Embryonic facial prominence (tissue), 1 donor: Measurements from ENCODE around the gene EHD1.

Experiments
- DNase-seq: peaks from one replicate; pipeline ENCODE4 v3.0.0-alpha.2; 2016; ENCODE audit errors: extremely low spot score

EHD1 gene

GRCh38 chr11:64872790-64873488 lies 5.5 kb downstream of the EHD1 start:
- DNase-seq: no peak

GRCh38 chr11:64871492-64871891 lies 6.9 kb downstream of the EHD1 start:
- no peak for DNase-seq

- no peak for DNase-seq
These were observed 7.4 kb downstream of the EHD1 start for GRCh38 chr11:64870893-64871466.

- no peak for DNase-seq
These were observed 8.1 kb downstream of the EHD1 start for GRCh38 chr11:64870176-64870892.

GRCh38 chr11:64869571-64870175 lies 8.7 kb downstream of the EHD1 start:
- DNase-seq: no peak

GRCh38 chr11:64868904-64869570 lies 9.4 kb downstream of the EHD1 start:
- DNase-seq: no peak

- no peak for DNase-seq
These were observed 10.5 kb downstream of the EHD1 start for GRCh38 chr11:64867748-64868462.

GRCh38 chr11:64866173-64866491 lies 12.3 kb downstream of the EHD1 start:
- DNase-seq: no peak

GRCh38 chr11:64865286-64866172 lies 12.9 kb downstream of the EHD1 start:
- no peak for DNase-seq

- no peak for DNase-seq
These were observed 13.7 kb downstream of the EHD1 start for GRCh38 chr11:64864473-64865285.

GRCh38 chr11:64864135-64864472 lies 14.3 kb downstream of the EHD1 start:
- no peak for DNase-seq

- no peak for DNase-seq
These were observed 14.9 kb downstream of the EHD1 start for GRCh38 chr11:64863391-64864060.

GRCh38 chr11:64862987-64863390 lies 15.4 kb downstream of the EHD1 start:
- DNase-seq: no peak

GRCh38 chr11:64861227-64861975 lies 17.0 kb downstream of the EHD1 start:
- DNase-seq: no peak

GRCh38 chr11:64859542-64860414 lies 18.6 kb downstream of the EHD1 start:
- DNase-seq: no peak

- no peak for DNase-seq
These were observed 19.8 kb downstream of the EHD1 start for GRCh38 chr11:64858467-64859263.

GRCh38 chr11:64857485-64857884 lies 20.9 kb downstream of the EHD1 start:
- DNase-seq: no peak
